Testis (tissue), 2 donors: ENCODE measurements around the gene SMURF2.

Experiments used
- POLR2A ChIP-seq: fragments of 450-650 bp; IDR thresholded peaks from one replicate; pipeline ENCODE4 v1.6.1; 2017; ENCODE audit warnings: antibody characterized with exemption, mild to moderate bottlenecking, moderate library complexity
- TF ChIP-seq, protein P1 (sequence below), 3 experiments: fragments of 450-650 bp in 2 of 3; fragments of 200-600 bp in 1 of 3; sonication (generic) in 1 of 3; IDR thresholded peaks; one replicate each; pipeline ENCODE4 v1.5.1; 2016 to 2019; ENCODE audit warnings: antibody characterized with exemption in 3 of 3, mild to moderate bottlenecking in 2 of 3, moderate library complexity in 1 of 3

DNA sequence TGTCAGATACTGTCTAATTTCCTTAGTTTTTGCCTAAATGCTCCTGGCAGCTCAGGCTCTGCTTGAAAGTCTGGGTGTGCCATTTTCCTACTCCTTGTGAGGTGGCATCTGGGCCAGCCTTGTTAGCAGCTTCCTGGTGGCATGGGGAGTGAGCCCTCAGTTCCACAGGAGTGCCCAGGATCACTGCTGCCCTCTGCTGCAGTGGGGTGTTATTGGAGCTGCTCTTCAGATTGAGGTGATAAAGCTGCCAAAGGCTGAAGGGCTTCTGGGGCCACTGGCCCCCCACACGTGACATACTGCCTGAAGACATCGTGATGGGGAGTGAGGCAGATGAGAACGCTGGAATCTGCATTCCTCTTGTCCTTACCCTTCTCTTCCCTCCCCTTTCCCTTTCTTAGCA lies 127.9 kb downstream of the SMURF2 start:
- TF ChIP-seq, protein P1, sequence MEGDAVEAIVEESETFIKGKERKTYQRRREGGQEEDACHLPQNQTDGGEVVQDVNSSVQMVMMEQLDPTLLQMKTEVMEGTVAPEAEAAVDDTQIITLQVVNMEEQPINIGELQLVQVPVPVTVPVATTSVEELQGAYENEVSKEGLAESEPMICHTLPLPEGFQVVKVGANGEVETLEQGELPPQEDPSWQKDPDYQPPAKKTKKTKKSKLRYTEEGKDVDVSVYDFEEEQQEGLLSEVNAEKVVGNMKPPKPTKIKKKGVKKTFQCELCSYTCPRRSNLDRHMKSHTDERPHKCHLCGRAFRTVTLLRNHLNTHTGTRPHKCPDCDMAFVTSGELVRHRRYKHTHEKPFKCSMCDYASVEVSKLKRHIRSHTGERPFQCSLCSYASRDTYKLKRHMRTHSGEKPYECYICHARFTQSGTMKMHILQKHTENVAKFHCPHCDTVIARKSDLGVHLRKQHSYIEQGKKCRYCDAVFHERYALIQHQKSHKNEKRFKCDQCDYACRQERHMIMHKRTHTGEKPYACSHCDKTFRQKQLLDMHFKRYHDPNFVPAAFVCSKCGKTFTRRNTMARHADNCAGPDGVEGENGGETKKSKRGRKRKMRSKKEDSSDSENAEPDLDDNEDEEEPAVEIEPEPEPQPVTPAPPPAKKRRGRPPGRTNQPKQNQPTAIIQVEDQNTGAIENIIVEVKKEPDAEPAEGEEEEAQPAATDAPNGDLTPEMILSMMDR (IDR thresholded peaks at IDR 0.05), result no peak
- TF ChIP-seq POLR2A, result no peak
